HEK293T (cell line): ENCODE results near the gene SHISA6.

Source experiments
- CTCF ChIA-PET: fragments of 350-600 bp; formaldehyde crosslinking; extraction: SDS; loops from one replicate; lab custom pipeline; 2021; ENCODE audit warnings: antibody characterized with exemption, inconsistent platforms; lab: Yijun Ruan, JAX
- POLR2A ChIA-PET: fragments of 350-600 bp; formaldehyde crosslinking; extraction: SDS; loops from one replicate; lab custom pipeline; 2020; ENCODE audit warnings: antibody characterized with exemption, inconsistent platforms; lab: Yijun Ruan, JAX
- DNase-seq: peaks from one replicate; pipeline ENCODE4 v3.0.0; 2012; ENCODE audit warnings: mixed read lengths; ENCODE audit errors: extremely low spot score
- ARNT ChIP-seq: fragments of 450-650 bp; IDR thresholded peaks from 2 replicates; pipeline ENCODE4 v1.6.1; 2017; ENCODE audit warnings: mild to moderate bottlenecking
- BHLHE40 ChIP-seq: fragments of 450-650 bp; IDR thresholded peaks from 2 replicates; pipeline ENCODE4 v1.6.1; 2016; ENCODE audit warnings: mild to moderate bottlenecking, moderate library complexity, borderline replicate concordance
- CTBP1 ChIP-seq: fragments of 450-650 bp; IDR thresholded peaks from 2 replicates; pipeline ENCODE4 v1.6.1; 2016; ENCODE audit warnings: borderline replicate concordance
- ELF4 ChIP-seq: fragments of 450-650 bp; IDR thresholded peaks from 2 replicates; pipeline ENCODE4 v1.6.1; 2017; ENCODE audit warnings: antibody characterized with exemption
- FOXA1 ChIP-seq: fragments of 450-650 bp; IDR thresholded peaks from 2 replicates; pipeline ENCODE4 v1.6.1; 2016; ENCODE audit warnings: mild to moderate bottlenecking
- FOXK2 ChIP-seq: fragments of 450-650 bp; IDR thresholded peaks from 2 replicates; pipeline ENCODE4 v1.6.1; 2016; ENCODE audit warnings: mild to moderate bottlenecking
- FOXM1 ChIP-seq: fragments of 450-650 bp; IDR thresholded peaks from 2 replicates; pipeline ENCODE4 v1.6.1; 2017; ENCODE audit warnings: mild to moderate bottlenecking, borderline replicate concordance
- HDGF ChIP-seq: fragments of 450-650 bp; IDR thresholded peaks from 2 replicates; pipeline ENCODE4 v1.6.1; 2017; ENCODE audit warnings: antibody characterized with exemption, borderline replicate concordance
- L3MBTL2 ChIP-seq: fragments of 450-650 bp; conservative IDR thresholded peaks from 2 replicates; pipeline ENCODE4 v1.6.1; 2016; ENCODE audit warnings: mild to moderate bottlenecking
- LEF1 ChIP-seq: fragments of 450-650 bp; IDR thresholded peaks from 2 replicates; pipeline ENCODE4 v1.6.1; 2017; ENCODE audit warnings: mild to moderate bottlenecking, borderline replicate concordance
- NFRKB ChIP-seq: fragments of 450-650 bp; IDR thresholded peaks from 2 replicates; pipeline ENCODE4 v1.6.1; 2016; ENCODE audit warnings: mild to moderate bottlenecking, moderate library complexity
- SP1 ChIP-seq: fragments of 450-650 bp; IDR thresholded peaks from 2 replicates; pipeline ENCODE4 v1.6.1; 2017
- SUZ12 ChIP-seq: fragments of 450-650 bp; IDR thresholded peaks from 2 replicates; pipeline ENCODE4 v1.6.1; 2016; ENCODE audit warnings: mild to moderate bottlenecking
- TARDBP ChIP-seq: fragments of 450-650 bp; IDR thresholded peaks from 2 replicates; pipeline ENCODE4 v1.6.1; 2016
- ZNF384 ChIP-seq: fragments of 450-650 bp; IDR thresholded peaks from 2 replicates; pipeline ENCODE4 v1.6.1; 2016
- TF ChIP-seq, protein P1 (sequence below): fragments of 450-650 bp; IDR thresholded peaks from 2 replicates; pipeline ENCODE4 v1.6.1; 2016

The SHISA6 gene

DNA sequence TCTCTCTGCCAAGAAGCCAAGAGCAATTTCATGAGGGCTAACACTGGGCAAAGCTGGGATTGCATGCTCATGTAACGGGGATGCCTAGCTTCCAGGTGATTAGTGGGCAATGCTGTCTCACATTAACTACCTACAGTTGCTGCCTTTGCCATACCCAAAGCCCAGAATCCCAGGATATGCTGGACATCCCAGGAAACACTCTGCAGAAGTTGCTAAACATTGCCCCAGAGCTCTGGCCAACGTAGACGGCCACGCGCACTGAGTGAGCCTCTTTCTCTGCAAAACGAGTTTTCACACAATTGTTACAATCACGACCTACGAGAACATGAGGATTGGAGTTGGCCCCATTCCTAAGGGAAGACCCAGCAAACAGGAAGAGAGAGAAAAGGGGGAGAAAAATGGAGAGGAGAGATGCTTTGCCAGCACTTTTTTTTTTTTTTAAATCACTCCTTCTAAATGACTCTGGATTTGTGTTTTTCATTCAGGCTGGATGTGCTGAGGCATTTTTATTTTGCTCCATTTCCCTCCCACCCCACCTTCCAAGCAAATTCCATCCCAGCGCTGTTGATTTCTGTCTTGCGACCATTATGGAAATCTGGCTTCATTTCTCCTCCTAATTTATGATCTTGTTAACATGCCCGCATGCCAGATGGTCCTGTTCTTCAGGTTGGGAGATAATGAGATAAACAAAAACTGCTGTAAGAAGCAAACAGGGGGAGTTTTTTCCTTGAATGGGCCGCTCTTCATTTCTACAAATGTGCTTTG lies 244.5 kb downstream of the SHISA6 start:
- TF ChIP-seq FOXK2 (no peak), ELF4 (no peak), NFRKB (no peak), SP1 (no peak), ARNT (no peak), HDGF (no peak)
- TF ChIP-seq, protein P1, sequence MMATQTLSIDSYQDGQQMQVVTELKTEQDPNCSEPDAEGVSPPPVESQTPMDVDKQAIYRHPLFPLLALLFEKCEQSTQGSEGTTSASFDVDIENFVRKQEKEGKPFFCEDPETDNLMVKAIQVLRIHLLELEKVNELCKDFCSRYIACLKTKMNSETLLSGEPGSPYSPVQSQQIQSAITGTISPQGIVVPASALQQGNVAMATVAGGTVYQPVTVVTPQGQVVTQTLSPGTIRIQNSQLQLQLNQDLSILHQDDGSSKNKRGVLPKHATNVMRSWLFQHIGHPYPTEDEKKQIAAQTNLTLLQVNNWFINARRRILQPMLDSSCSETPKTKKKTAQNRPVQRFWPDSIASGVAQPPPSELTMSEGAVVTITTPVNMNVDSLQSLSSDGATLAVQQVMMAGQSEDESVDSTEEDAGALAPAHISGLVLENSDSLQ, result no peak
- ChIA-PET CTCF (no interaction called here), POLR2A (no interaction called here)
- no peak for DNase-seq

DNA sequence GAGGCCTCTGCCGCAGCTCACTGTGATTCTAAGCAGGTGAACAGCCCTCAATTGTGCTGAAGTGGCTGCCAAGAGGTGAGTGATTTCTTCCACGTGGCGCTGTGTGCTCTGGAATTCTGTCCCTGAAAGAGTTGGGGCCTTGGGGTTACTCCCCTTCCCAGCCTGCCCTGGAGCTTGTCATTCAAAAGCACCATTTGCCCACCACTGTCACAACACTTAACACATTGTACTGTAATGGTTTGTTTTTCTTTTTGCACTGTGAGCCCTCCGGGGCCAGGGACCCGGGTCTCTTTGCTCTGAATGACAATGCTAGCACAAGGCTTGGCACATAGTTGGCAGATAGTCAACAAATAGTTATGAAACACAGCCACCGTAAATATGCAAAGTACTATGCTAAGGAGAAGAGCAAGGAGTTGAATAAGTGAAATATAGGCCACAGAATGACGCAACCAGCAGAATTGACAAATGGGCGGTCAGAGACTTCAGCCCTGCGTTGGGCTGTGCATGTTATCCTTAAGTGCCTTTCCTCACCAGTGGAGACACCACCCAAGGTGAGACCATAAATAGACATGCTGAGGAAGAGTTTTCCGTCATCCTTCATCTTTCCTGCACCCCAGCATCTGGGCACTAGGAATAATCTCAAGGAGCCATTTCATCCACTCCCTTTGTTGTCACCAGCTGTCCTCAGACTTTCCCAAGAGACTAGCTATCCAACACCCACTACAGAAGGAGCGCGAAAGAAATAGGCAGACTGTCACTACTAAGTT lies 245.3 kb downstream of the SHISA6 start:
- no peak for DNase-seq
- POLR2A ChIA-PET, result no interaction called here
- CTCF ChIA-PET, result no interaction called here
- TF ChIP-seq NFRKB (no peak), FOXK2 (no peak)

DNA sequence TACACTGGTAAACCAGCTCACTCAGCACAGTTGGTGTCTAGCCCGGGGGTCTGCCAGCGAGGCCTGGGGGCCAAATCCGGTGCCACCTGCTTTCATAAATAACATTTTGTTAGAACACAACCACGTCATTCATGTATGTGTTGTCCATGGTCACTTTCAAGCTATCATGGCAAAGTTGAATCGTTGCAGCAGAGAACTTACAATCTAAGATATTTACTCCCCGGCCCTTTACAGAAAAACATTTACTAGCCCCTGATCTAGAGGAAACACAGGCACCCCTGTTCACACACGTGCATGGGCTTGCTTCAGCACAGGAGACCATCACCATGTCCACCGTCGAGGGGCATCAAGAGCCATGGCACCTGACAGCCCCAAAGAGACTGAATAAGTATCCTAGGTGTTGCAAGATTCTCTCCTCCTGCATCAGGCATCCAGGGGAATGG lies 245.9 kb downstream of the SHISA6 start:
- CTCF ChIA-PET, result no interaction called here

DNA sequence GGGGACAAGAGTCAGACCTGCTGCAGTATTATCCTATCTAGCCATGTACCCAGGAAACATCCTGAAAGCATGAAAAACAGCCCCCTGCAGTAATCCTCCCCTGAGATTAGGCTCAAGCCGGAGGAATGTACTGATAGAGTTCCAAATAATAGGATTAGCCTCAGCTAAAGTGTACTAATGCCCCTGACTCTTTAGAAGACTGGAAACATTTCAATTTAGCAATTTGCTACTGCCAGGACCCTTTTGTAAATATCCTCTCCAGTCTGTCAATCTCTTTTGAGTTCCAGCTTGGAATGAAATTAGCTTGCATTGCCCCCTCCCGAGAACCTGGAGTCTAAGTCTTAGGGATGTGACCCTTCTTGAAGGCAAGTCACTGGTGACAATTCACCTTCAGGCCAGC lies 246.5 kb downstream of the SHISA6 start:
- DNase-seq, result no peak
- ChIA-PET CTCF (no interaction called here), POLR2A (no interaction called here)
- TF ChIP-seq LEF1, result no peak
- TF ChIP-seq SP1, result no peak
- TF ChIP-seq ZNF384, result no peak
- no peak for TF ChIP-seq TARDBP
- no peak for TF ChIP-seq FOXA1
- no peak for TF ChIP-seq L3MBTL2
- TF ChIP-seq, protein P1, result no peak
- no peak for TF ChIP-seq BHLHE40
- no peak for TF ChIP-seq FOXK2
- TF ChIP-seq FOXM1, result no peak
- TF ChIP-seq ARNT, result no peak
- no peak for TF ChIP-seq CTBP1
- TF ChIP-seq HDGF, result no peak
- no peak for TF ChIP-seq NFRKB
- no peak for TF ChIP-seq SUZ12
- no peak for TF ChIP-seq ELF4

More for the DNA sequence above, 245.9 kb downstream of the SHISA6 start:
- POLR2A ChIA-PET, result no interaction called here
- DNase-seq, result no peak
- TF ChIP-seq ELF4 (no peak), SUZ12 (no peak), FOXM1 (no peak), HDGF (no peak), SP1 (no peak), ZNF384 (no peak), NFRKB (no peak), FOXK2 (no peak), ARNT (no peak), FOXA1 (no peak)

GRCh38 chr17:11488407-11488806 lies 247.4 kb downstream of the SHISA6 start:
- TF ChIP-seq LEF1 (no peak), FOXM1 (no peak), NFRKB (no peak), CTBP1 (no peak), FOXA1 (no peak), ARNT (no peak), TARDBP (no peak)
- CTCF ChIA-PET, result no interaction called here
- DNase-seq, result no peak
- POLR2A ChIA-PET, result no interaction called here

- TF ChIP-seq FOXM1, result no peak
- no peak for TF ChIP-seq HDGF
- no peak for TF ChIP-seq CTBP1
- no peak for TF ChIP-seq FOXA1
- TF ChIP-seq ZNF384, result no peak
- TF ChIP-seq TARDBP, result no peak
- TF ChIP-seq L3MBTL2, result no peak
- TF ChIP-seq SUZ12, result no peak
- ChIA-PET POLR2A (no interaction called here), CTCF (no interaction called here)
- DNase-seq, result no peak
These were observed 249.2 kb downstream of the SHISA6 start for GRCh38 chr17:11490171-11490755.

- CTCF ChIA-PET, result no interaction called here
- TF ChIP-seq, protein P1, result no peak
- TF ChIP-seq FOXK2 (no peak), FOXM1 (no peak), FOXA1 (no peak), ELF4 (no peak), BHLHE40 (no peak), ARNT (no peak)
- no peak for DNase-seq
- POLR2A ChIA-PET, result no interaction called here
These were observed 251.5 kb downstream of the SHISA6 start for GRCh38 chr17:11492511-11492910.
